Naive thymus-derived CD4-positive, alpha-beta T cell (primary cell): Measurements from ENCODE around the gene RNASE8. TPM values are rescaled to one million over a fixed set of nuclear protein-coding genes. Genes with fewer than 3 reads are reported as not detected.
A peak's percentile ranks its signal among the peaks of the same experiment; 100 is the strongest.
"Not testable (repeated sequence)": the region's sequence is repeated elsewhere in the genome, so short reads cannot be mapped to it uniquely, and the experiment has no call there.

Experiments
- ATAC-seq: fragments of 150-1000 bp; cut with Tn5 transposase; 2 replicates; pipeline ENCODE4 v1.10.0; 2021; ENCODE audit warnings: mild to moderate bottlenecking, moderate library complexity
- CTCF ChIA-PET: fragments of 350-600 bp; sonication (Branson Sonifier 250); formaldehyde crosslinking; loops from one replicate; lab custom pipeline; 2021; ENCODE audit warnings: antibody characterized with exemption; lab: Charles Lee
- POLR2A ChIA-PET: fragments of 350-600 bp; sonication (Branson Sonifier 250); formaldehyde crosslinking; loops from one replicate; lab custom pipeline; 2021; ENCODE audit warnings: antibody characterized with exemption, inconsistent platforms; lab: Charles Lee
- DNase-seq, 9 donors: peaks; one replicate each; pipeline versions ENCODE4 v3.0.0 to v3.0.0-alpha.2; 2020 to 2022; ENCODE audit warnings: mixed read lengths in 1 of 9
- H3K27ac ChIP-seq: one replicate; pipeline ENCODE4 v1.7.0; 2013; ENCODE audit warnings: mild to moderate bottlenecking, low read depth, low read length, moderate library complexity
- H3K27me3 ChIP-seq, 2 donors: one replicate each; pipeline ENCODE4 v1.7.0; 2013; ENCODE audit warnings: low read length in 2 of 2, mild to moderate bottlenecking in 2 of 2, moderate library complexity in 2 of 2; ENCODE audit not compliant: control insufficient read depth in 2 of 2, insufficient read depth in 2 of 2
- H3K36me3 ChIP-seq, 3 experiments: 1 replicate in 2 of 3; 2 replicates in 1 of 3; pipeline ENCODE4 v1.7.0; 2013; ENCODE audit warnings: low read length in 3 of 3, mild to moderate bottlenecking in 3 of 3, moderate library complexity in 1 of 3; ENCODE audit not compliant: insufficient read depth in 3 of 3, control insufficient read depth in 2 of 3
- H3K4me1 ChIP-seq, 2 donors: one replicate each; pipeline ENCODE4 v1.7.0; 2013; ENCODE audit warnings: low read length in 2 of 2, mild to moderate bottlenecking in 2 of 2, moderate library complexity in 1 of 2; ENCODE audit not compliant: control insufficient read depth in 2 of 2, insufficient read depth in 2 of 2
- H3K4me3 ChIP-seq: 2 replicates; pipeline ENCODE4 v1.7.0; 2013; ENCODE audit warnings: mild to moderate bottlenecking, low read length
- H3K9me3 ChIP-seq, 3 experiments: 1 replicate in 2 of 3; 2 replicates in 1 of 3; pipeline ENCODE4 v1.7.0; 2013; ENCODE audit warnings: low read length in 3 of 3; ENCODE audit not compliant: control insufficient read depth in 2 of 3
- H3K27ac Mint-ChIP-seq, 9 donors: one replicate each; pipeline ENCODE4 v1.8.0; 2020 to 2022; ENCODE audit warnings: mixed read lengths in 9 of 9, mild to moderate bottlenecking in 8 of 9, moderate library complexity in 5 of 9, inconsistent platforms in 2 of 9
- H3K27me3 Mint-ChIP-seq, 5 donors: one replicate each; pipeline ENCODE4 v1.8.0; 2021 to 2022; ENCODE audit warnings: mixed read lengths in 5 of 5, mild to moderate bottlenecking in 1 of 5
- H3K36me3 Mint-ChIP-seq, 5 donors: one replicate each; pipeline ENCODE4 v1.8.0; 2020 to 2022; ENCODE audit warnings: mixed read lengths in 5 of 5, mild to moderate bottlenecking in 3 of 5, inconsistent platforms in 1 of 5
- H3K4me1 Mint-ChIP-seq, 7 donors: one replicate each; pipeline ENCODE4 v1.8.0; 2020 to 2022; ENCODE audit warnings: mixed read lengths in 7 of 7, mild to moderate bottlenecking in 3 of 7, inconsistent platforms in 1 of 7
- H3K4me3 Mint-ChIP-seq, 10 donors: one replicate each; pipeline ENCODE4 v1.8.0; 2020 to 2022; ENCODE audit warnings: mild to moderate bottlenecking in 10 of 10, mixed read lengths in 10 of 10, moderate library complexity in 6 of 10, inconsistent platforms in 2 of 10
- H3K9me3 Mint-ChIP-seq, 11 donors: one replicate each; pipeline ENCODE4 v1.8.0; 2020 to 2022; ENCODE audit warnings: mixed read lengths in 11 of 11, mild to moderate bottlenecking in 4 of 11, inconsistent platforms in 1 of 11, moderate library complexity in 1 of 11
- intact Hi-C, 2 donors: fragments of 100-400 bp; cut with micrococcal nuclease; formaldehyde crosslinking; loops; one replicate each; pipeline ENCODE4 v1.15.1; 2023
- polyA plus RNA-seq, 2 donors: library from polyadenylated mRNA; unstranded; fragments of 300-500 nt; fragmentation: Illumina TruSeq; gene quantifications; one replicate each; pipeline ENCODE4 v1.2.3, GENCODE V29; 2021
- total RNA-seq, 6 experiments: library from RNA in 5 of 6; stranded (reverse) in 5 of 6; gene quantifications; 1 replicate in 5 of 6; 2 replicates in 1 of 6; pipeline ENCODE4 v1.2.3 and lab custom pipeline; 2021 to 2026

RNASE8 gene, protein sequence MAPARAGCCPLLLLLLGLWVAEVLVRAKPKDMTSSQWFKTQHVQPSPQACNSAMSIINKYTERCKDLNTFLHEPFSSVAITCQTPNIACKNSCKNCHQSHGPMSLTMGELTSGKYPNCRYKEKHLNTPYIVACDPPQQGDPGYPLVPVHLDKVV
- total RNA-seq: not detected
- polyA plus RNA-seq: not detected
- total RNA-seq (lab: John Stamatoyannopoulos, UW): not detected

DNA sequence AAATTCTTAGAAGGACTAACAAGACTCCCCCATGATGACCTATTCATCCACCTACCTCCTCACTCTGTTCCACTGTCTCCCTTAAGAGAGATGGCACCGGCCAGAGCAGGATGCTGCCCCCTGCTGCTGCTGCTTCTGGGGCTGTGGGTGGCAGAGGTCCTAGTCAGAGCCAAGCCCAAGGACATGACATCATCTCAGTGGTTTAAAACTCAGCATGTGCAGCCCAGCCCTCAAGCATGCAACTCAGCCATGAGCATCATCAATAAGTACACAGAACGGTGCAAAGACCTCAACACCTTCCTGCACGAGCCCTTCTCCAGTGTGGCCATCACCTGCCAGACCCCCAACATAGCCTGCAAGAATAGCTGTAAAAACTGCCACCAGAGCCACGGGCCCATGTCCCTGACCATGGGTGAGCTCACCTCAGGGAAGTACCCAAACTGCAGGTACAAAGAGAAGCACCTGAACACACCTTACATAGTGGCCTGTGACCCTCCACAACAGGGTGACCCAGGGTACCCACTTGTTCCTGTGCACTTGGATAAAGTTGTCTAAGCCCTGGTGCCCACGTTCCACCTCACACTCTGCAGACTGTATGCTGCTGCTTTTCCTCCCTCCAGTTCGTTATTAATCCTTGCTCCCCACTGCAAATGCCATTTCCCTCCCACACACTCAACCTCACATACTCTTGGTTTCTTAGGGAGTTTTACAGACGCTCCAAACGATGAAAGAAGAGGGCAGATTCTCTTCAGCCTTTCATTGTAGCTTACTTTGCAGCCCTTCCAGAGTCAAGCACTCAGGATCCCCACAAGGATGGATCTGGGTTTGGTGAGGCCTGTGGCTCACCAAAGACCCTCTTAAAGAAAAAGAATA, at the start of gene RNASE8:
RNASE8 (plus strand) TSS at position 20 of the 873 bp plus-strand sequence; CDS start at position 91, 71 bp downstream.
- no peaks in the 10 kb centered on the region for H3K9me3 Mint-ChIP-seq
- Histone ChIP-seq H3K36me3 (no peaks in the 10 kb centered on the region), H3K4me1 (no peaks in the 10 kb centered on the region), H3K4me3 (no peak within 1 kb of the TSS), H3K27me3 (no peaks in the 10 kb centered on the region), H3K9me3 (no peaks in the 10 kb centered on the region), H3K27ac (no peak within 1 kb of the TSS)
- DNase-seq (no peak), ATAC-seq (peak; percentile 37)
- POLR2A ChIA-PET: no interaction called here
- no peaks in the 10 kb centered on the region for H3K36me3 Mint-ChIP-seq
- CTCF ChIA-PET: interaction anchor here (0.6 kb wide), 1 partner anchor 10 kb away, joined by 3 read pairs; no protein-coding TSS in a partner anchor
- H3K27ac Mint-ChIP-seq: no peak within 1 kb of the TSS
- no peaks in the 10 kb centered on the region for H3K4me1 Mint-ChIP-seq
- peaks cover 16 to 26% (median 25%) of the 10 kb centered on the region in 5 donors for H3K27me3 Mint-ChIP-seq
- intact Hi-C loops: no loop called here
- H3K4me3 Mint-ChIP-seq: no peak within 1 kb of the TSS

DNA sequence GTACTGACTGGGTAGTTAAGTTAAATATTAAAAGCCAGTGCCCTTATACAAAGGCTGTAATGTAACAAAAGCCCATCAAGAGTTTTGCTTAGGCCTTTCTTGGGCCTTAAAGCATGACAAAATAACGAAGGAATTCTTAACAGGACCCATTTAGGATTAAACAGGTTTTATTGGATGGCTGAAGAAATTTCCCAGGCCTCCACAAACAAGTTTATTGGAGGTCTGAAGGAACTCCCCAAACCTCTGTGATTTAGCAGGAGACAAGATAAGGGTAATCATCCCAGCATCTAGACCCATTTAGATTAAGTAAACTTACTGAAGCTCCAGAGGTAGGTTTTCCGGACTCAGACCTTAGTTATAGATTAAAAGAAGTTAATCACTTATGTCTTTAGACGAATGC, 47.9 kb upstream of the RNASE8 start:
- ChIA-PET CTCF (interaction anchor here (1.0 to 12.0 kb wide), 2 partner anchors 31 to 82 kb away, joined by 3 to 178 read pairs; partner anchors contain the start of gene RNASE7), POLR2A (interaction anchor here (0.6 kb wide), 1 partner anchor 30 kb away, joined by 3 read pairs; no protein-coding TSS in a partner anchor)
- H3K4me1 Mint-ChIP-seq, intact Hi-C loops, ATAC-seq, H3K4me1 ChIP-seq, H3K27me3 ChIP-seq, H3K9me3 ChIP-seq, H3K27ac Mint-ChIP-seq, H3K4me3 ChIP-seq, H3K9me3 Mint-ChIP-seq, H3K27ac ChIP-seq, H3K4me3 Mint-ChIP-seq, DNase-seq, H3K36me3 ChIP-seq, H3K36me3 Mint-ChIP-seq: not testable (repeated sequence)
- peaks cover 12 to 33% (median 24%) of the 10 kb centered on the region in 5 donors for H3K27me3 Mint-ChIP-seq

DNA sequence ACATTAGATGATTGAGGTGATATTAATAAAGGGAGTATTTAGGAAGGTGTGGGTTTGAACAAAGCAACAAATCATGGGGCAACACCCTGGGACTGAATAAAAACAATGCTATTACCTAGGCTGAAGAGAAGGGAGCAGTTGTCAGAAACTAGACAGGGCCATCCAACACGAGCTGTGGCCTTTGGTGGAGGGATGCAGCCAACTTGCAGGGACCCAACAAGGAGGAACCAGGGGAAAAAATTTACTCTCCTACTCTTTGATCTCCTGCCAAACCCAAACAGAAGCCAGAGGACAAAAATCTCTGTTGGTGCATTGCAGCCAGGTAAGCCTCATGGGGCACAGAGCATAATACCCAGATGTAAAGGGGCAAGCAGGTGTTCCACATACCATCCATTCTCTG, 46.5 kb upstream of the RNASE8 start:
- Histone ChIP-seq H3K36me3 (no peaks in the 10 kb centered on the region), H3K9me3 (no peaks in the 10 kb centered on the region), H3K27ac (no peak overlapping the region), H3K4me3 (no peak overlapping the region), H3K4me1 (no peaks in the 10 kb centered on the region), H3K27me3 (no peaks in the 10 kb centered on the region)
- Mint-ChIP-seq H3K9me3 (no peaks in the 10 kb centered on the region), H3K36me3 (no peaks in the 10 kb centered on the region), H3K27ac (no peak overlapping the region), H3K4me3 (no peak overlapping the region), H3K27me3 (peaks cover 12 to 33% (median 24%) of the 10 kb centered on the region in 5 donors), H3K4me1 (peaks cover 0 to 4% (median 0%) of the 10 kb centered on the region in 7 donors)
- CTCF ChIA-PET: interaction anchor here (1.0 to 12.0 kb wide), 6 partner anchors 23 to 96 kb away, joined by 3 to 178 read pairs (median 68); partner anchors contain the start of genes RNASE13 and RNASE7
- intact Hi-C loops: no loop called here
- DNase-seq: no peak
- POLR2A ChIA-PET: interaction anchor here (0.8 kb wide), 1 partner anchor 34 kb away, joined by 3 read pairs; no protein-coding TSS in a partner anchor
- ATAC-seq: no peak

DNA sequence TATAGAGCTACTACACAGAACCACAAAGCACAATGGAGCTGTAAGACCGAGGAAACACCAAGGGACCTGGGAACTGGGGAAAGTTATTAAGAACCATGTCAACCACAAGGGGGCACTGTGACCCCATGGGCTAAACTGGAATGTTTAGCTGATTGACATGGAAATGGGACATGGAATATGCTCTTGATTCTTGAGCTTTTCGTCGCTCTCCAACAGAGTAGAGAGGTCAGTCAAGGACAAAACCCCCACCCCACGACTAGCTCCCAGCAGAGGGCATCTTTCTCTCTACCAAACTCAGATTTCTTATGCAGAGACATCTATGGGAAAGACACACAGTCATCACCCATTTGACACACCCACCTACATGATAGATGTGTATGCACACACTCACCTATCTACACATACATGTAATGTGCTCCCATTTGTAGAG, 42.8 kb upstream of the RNASE8 start:
- Mint-ChIP-seq H3K9me3 (no peaks in the 10 kb centered on the region), H3K36me3 (peaks cover 0 to 26% (median 10%) of the 10 kb centered on the region in 5 donors), H3K27ac (peak overlapping the region in 1 of 9 donors; percentile 17), H3K4me3 (no peak overlapping the region), H3K4me1 (peaks cover 0 to 5% (median 0%) of the 10 kb centered on the region in 7 donors), H3K27me3 (peaks cover 12 to 29% (median 21%) of the 10 kb centered on the region in 5 donors)
- intact Hi-C loops: loop anchor here (1.0 to 2.0 kb wide), 6 partner anchors 11 to 90 kb away; partner anchors contain the start of gene NDRG2 (in 1 of the 2)
- peak; percentile 88 for ATAC-seq
- CTCF ChIA-PET: interaction anchor here (0.6 to 12.0 kb wide), 25 partner anchors 8 to 201 kb away, joined by 3 to 178 read pairs (median 6); partner anchors contain the start of genes METTL17, RNASE13, RNASE7 and TMEM253
- H3K9me3 ChIP-seq: no peaks in the 10 kb centered on the region
- no peaks in the 10 kb centered on the region for H3K4me1 ChIP-seq
- no peak overlapping the region for H3K27ac ChIP-seq
- POLR2A ChIA-PET: interaction anchor here (0.7 to 2.8 kb wide), 8 partner anchors 9 to 92 kb away, joined by 3 to 24 read pairs (median 6); no protein-coding TSS in a partner anchor
- H3K36me3 ChIP-seq: peaks cover 0 to 25% (median 4%) of the 10 kb centered on the region in 3 experiments
- H3K4me3 ChIP-seq: no peak overlapping the region
- peak; percentile 56 to 82 (median 76) for DNase-seq
- H3K27me3 ChIP-seq: no peaks in the 10 kb centered on the region

DNA sequence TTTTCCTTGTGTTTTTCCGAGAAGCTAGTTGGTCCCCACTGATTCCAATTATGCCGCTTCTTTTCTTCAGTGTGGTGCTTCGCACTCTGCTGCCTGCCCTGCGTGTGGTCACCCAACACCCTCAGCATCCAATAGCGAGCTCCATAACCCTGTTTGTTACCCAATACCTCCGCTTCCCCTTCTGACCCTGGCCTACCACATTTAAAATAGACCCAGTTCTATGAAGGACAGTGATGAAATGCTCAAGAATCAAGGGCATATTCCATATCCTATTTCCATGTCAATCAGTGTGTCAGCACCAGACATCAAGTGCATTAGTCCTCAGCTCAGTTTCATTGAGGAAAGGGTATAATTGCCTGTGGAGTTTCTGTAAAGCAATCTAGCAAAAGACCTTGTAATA, 42.3 kb upstream of the RNASE8 start:
- Histone ChIP-seq H3K27me3 (no peaks in the 10 kb centered on the region), H3K4me3 (no peak overlapping the region), H3K4me1 (no peaks in the 10 kb centered on the region), H3K27ac (no peak overlapping the region), H3K36me3 (peaks cover 0 to 28% (median 4%) of the 10 kb centered on the region in 3 experiments), H3K9me3 (no peaks in the 10 kb centered on the region)
- DNase-seq (no peak), ATAC-seq (peak; percentile 42)
- intact Hi-C loops: loop anchor here (2.0 kb wide), 2 partner anchors 51 to 53 kb away; no protein-coding TSS in a partner anchor
- Mint-ChIP-seq H3K4me1 (peaks cover 0 to 5% (median 0%) of the 10 kb centered on the region in 7 donors), H3K27me3 (peaks cover 12 to 29% (median 21%) of the 10 kb centered on the region in 5 donors), H3K9me3 (no peaks in the 10 kb centered on the region), H3K36me3 (peaks cover 0 to 27% (median 10%) of the 10 kb centered on the region in 5 donors), H3K27ac (no peak overlapping the region), H3K4me3 (no peak overlapping the region)
- ChIA-PET CTCF (interaction anchor here (0.6 to 12.0 kb wide), 27 partner anchors 8 to 200 kb away, joined by 3 to 178 read pairs (median 6); partner anchors contain the start of genes METTL17, RNASE13, RNASE7 and TMEM253), POLR2A (interaction anchor here (0.7 to 2.8 kb wide), 7 partner anchors 8 to 480 kb away, joined by 3 to 24 read pairs (median 6); no protein-coding TSS in a partner anchor)
